H9 (cell line): ENCODE results near the gene EHD4. TPM values are rescaled to one million over a fixed set of nuclear protein-coding genes. Genes with fewer than 3 reads are reported as not detected.

Source experiments
- DNase-seq: peaks from one replicate; pipeline ENCODE4 v3.0.0-alpha.2; 2017
- H2AFZ ChIP-seq: one replicate; pipeline ENCODE4 v1.6.1; 2013; ENCODE audit warnings: mild to moderate bottlenecking, low read length, control low read depth, moderate library complexity
- H2AK5ac ChIP-seq: 2 replicates; pipeline ENCODE4 v1.6.1; 2013; ENCODE audit warnings: low read length, control low read depth, mixed read lengths; ENCODE audit not compliant: insufficient read length
- H2BK120ac ChIP-seq: one replicate; pipeline ENCODE4 v1.6.1; 2013; ENCODE audit warnings: low read depth, mild to moderate bottlenecking, low read length, control low read depth, inconsistent platforms; ENCODE audit not compliant: poor library complexity, severe bottlenecking
- H2BK12ac ChIP-seq: 2 replicates; pipeline ENCODE4 v1.6.1; 2013; ENCODE audit warnings: low read length, control low read depth, mixed read lengths, low read depth; ENCODE audit not compliant: insufficient read length
- H2BK15ac ChIP-seq: 2 replicates; pipeline ENCODE4 v1.6.1; 2013; ENCODE audit warnings: low read depth, low read length, control low read depth
- H2BK20ac ChIP-seq: one replicate; pipeline ENCODE4 v1.6.1; 2013; ENCODE audit warnings: low read depth, mild to moderate bottlenecking, low read length, control low read depth, inconsistent platforms; ENCODE audit not compliant: poor library complexity, severe bottlenecking
- H2BK5ac ChIP-seq: 2 replicates; pipeline ENCODE4 v1.6.1; 2013; ENCODE audit warnings: low read length, control low read depth, mixed read lengths; ENCODE audit not compliant: insufficient read length
- H3K14ac ChIP-seq: 2 replicates; pipeline ENCODE4 v1.6.1; 2013; ENCODE audit warnings: low read length, control low read depth; ENCODE audit not compliant: insufficient read depth
- H3K18ac ChIP-seq: 2 replicates; pipeline ENCODE4 v1.6.1; 2013; ENCODE audit warnings: low read depth, mild to moderate bottlenecking, mixed read lengths, low read length, control low read depth; ENCODE audit not compliant: insufficient read length
- H3K23ac ChIP-seq: 2 replicates; pipeline ENCODE4 v1.6.1; 2013; ENCODE audit warnings: low read length, control low read depth, mixed read lengths, low read depth; ENCODE audit not compliant: insufficient read length
- H3K23me2 ChIP-seq: 2 replicates; pipeline ENCODE4 v1.6.1; 2013; ENCODE audit warnings: low read depth, mild to moderate bottlenecking, mixed read lengths, low read length, control low read depth; ENCODE audit not compliant: insufficient read length, poor library complexity, severe bottlenecking
- H3K27ac ChIP-seq: 2 replicates; pipeline ENCODE4 v1.5.1; 2013; ENCODE audit warnings: low read length, control low read depth, mixed read lengths, low read depth; ENCODE audit not compliant: insufficient read length
- H3K27me3 ChIP-seq: 2 replicates; pipeline ENCODE4 v1.6.1; 2013; ENCODE audit warnings: low read length, control low read depth, inconsistent platforms; ENCODE audit not compliant: insufficient read depth
- H3K4ac ChIP-seq: 2 replicates; pipeline ENCODE4 v1.6.1; 2013; ENCODE audit warnings: low read depth, mild to moderate bottlenecking, control low read depth, inconsistent platforms, low read length, moderate library complexity
- H3K4me1 ChIP-seq: 2 replicates; pipeline ENCODE4 v1.6.1; 2013; ENCODE audit warnings: low read length, control low read depth, inconsistent platforms; ENCODE audit not compliant: insufficient read depth
- H3K4me2 ChIP-seq: 2 replicates; pipeline ENCODE4 v1.6.1; 2013; ENCODE audit warnings: low read length, control low read depth, mixed read lengths; ENCODE audit not compliant: insufficient read length, insufficient read depth
- H3K56ac ChIP-seq: 2 replicates; pipeline ENCODE4 v1.6.1; 2013; ENCODE audit warnings: low read depth, mild to moderate bottlenecking, mixed read lengths, low read length, control low read depth; ENCODE audit not compliant: insufficient read length
- H3K79me1 ChIP-seq: 2 replicates; pipeline ENCODE4 v1.6.1; 2013; ENCODE audit warnings: low read depth, mild to moderate bottlenecking, moderate library complexity, low read length, control low read depth, inconsistent platforms; ENCODE audit not compliant: insufficient read depth, poor library complexity, severe bottlenecking
- H3K79me2 ChIP-seq: 2 replicates; pipeline ENCODE4 v1.6.1; 2013; ENCODE audit warnings: low read length, control low read depth, inconsistent platforms; ENCODE audit not compliant: insufficient read depth
- H3K9ac ChIP-seq: 2 replicates; pipeline ENCODE4 v1.6.1; 2013; ENCODE audit warnings: low read length, control low read depth, mixed read lengths; ENCODE audit not compliant: insufficient read length; ENCODE audit errors: extremely low read depth
- H3K9me3 ChIP-seq: one replicate; pipeline ENCODE4 v1.6.1; 2013; ENCODE audit warnings: low read depth, low read length, inconsistent platforms; ENCODE audit not compliant: control insufficient read depth
- H3T11ph ChIP-seq: one replicate; pipeline ENCODE4 v1.6.1; 2013; ENCODE audit warnings: mild to moderate bottlenecking, low read length, control low read depth, inconsistent platforms
- H4K20me1 ChIP-seq: one replicate; pipeline ENCODE4 v1.6.1; 2013; ENCODE audit not compliant: control insufficient read depth, insufficient read length, insufficient read depth
- H4K5ac ChIP-seq: 2 replicates; pipeline ENCODE4 v1.6.1; 2013; ENCODE audit warnings: low read depth, mild to moderate bottlenecking, mixed read lengths, low read length, control low read depth; ENCODE audit not compliant: insufficient read length
- H4K8ac ChIP-seq: replicated peaks from 2 replicates; pipeline ENCODE4 v1.6.1; 2013; ENCODE audit warnings: low read length, control low read depth, mixed read lengths, low read depth; ENCODE audit not compliant: insufficient read length
- H4K91ac ChIP-seq: 2 replicates; pipeline ENCODE4 v1.6.1; 2013; ENCODE audit warnings: low read depth, mild to moderate bottlenecking, moderate library complexity, mixed read lengths, low read length, control low read depth; ENCODE audit not compliant: insufficient read length
- H3K27ac Mint-ChIP-seq, 3 experiments: 2 replicates in 2 of 3; 3 replicates in 1 of 3; pipeline ENCODE4 v1.8.0; 2020 to 2021; ENCODE audit warnings: mixed read lengths in 3 of 3, mild to moderate bottlenecking in 1 of 3, moderate library complexity in 1 of 3
- H3K27me3 Mint-ChIP-seq: 2 replicates; pipeline ENCODE4 v1.8.0; 2021; ENCODE audit warnings: low read depth, mild to moderate bottlenecking, moderate library complexity, mixed read lengths
- H3K36me3 Mint-ChIP-seq, 3 experiments: 2 replicates in 2 of 3; 3 replicates in 1 of 3; pipeline ENCODE4 v1.8.0; 2020 to 2021; ENCODE audit warnings: low read depth in 3 of 3, mixed read lengths in 3 of 3; ENCODE audit not compliant: insufficient read depth in 1 of 3
- H3K4me1 Mint-ChIP-seq, 2 experiments: 2 replicates each; pipeline ENCODE4 v1.8.0; 2020; ENCODE audit warnings: mixed read lengths in 2 of 2
- H3K4me3 Mint-ChIP-seq, 2 experiments: 2 replicates in 1 of 2; 3 replicates in 1 of 2; pipeline ENCODE4 v1.8.0; 2020 to 2021; ENCODE audit warnings: mild to moderate bottlenecking in 2 of 2, mixed read lengths in 2 of 2, moderate library complexity in 1 of 2
- H3K9me3 Mint-ChIP-seq, 2 experiments: 2 replicates in 1 of 2; 3 replicates in 1 of 2; pipeline ENCODE4 v1.8.0; 2020; ENCODE audit warnings: mild to moderate bottlenecking in 2 of 2, mixed read lengths in 2 of 2, moderate library complexity in 1 of 2
- CTCF ChIP-seq: fragments of 200-600 bp; sonication (generic); conservative IDR thresholded peaks from 3 replicates; pipeline ENCODE4 v1.8.0; 2021; ENCODE audit warnings: antibody characterized with exemption, mild to moderate bottlenecking
- WGBS: extraction: QIAGEN DNeasy Blood & Tissue Kit; methylation state at CpG from one replicate; pipeline ENCODE4 v1.1.7; 2013; ENCODE audit warnings: missing lambda C conversion rate, low lambda C conversion rate, mixed read lengths; ENCODE audit not compliant: insufficient read length; ENCODE audit errors: extremely low coverage; 5-methylcytosine and 5-hydroxymethylcytosine counted together
- total RNA-seq: library from RNA; stranded (reverse); gene quantifications from 2 replicates; pipeline ENCODE4 v1.2.1, GENCODE V29; 2021

Gene EHD4
- total RNA-seq, 1 experiment from 2014 or later = 22.9 TPM

- no peaks in the 10 kb centered on the region for H3K23me2 ChIP-seq
- WGBS = no CpG with 5 or more reads among the region's 13 CpGs
- no peak overlapping the region for H4K91ac ChIP-seq
These were observed 24.7 kb upstream of the EHD4 start for GRCh38 chr15:41996921-41997592.

More at GRCh38 chr15:41996921-41997592, 24.7 kb upstream of the EHD4 start:
- no peak overlapping the region for H2BK20ac ChIP-seq
- H3K4ac ChIP-seq = no peak overlapping the region
- H2BK12ac ChIP-seq = no peak overlapping the region
- Mint-ChIP-seq H3K4me3 (no peak overlapping the region), H3K9me3 (no peaks in the 10 kb centered on the region), H3K36me3 (no peaks in the 10 kb centered on the region), H3K4me1 (peaks cover 0 to 9% of the 10 kb centered on the region in 2 experiments; a peak in 2 of 4 replicates), H3K27me3 (peaks cover 6% of the 10 kb centered on the region; the same call in 1 of the 2 replicates), H3K27ac (peak overlapping the region in 1 of 3 experiments; percentile 63; a peak in 1 of 7 replicates)
- no peak overlapping the region for H2AK5ac ChIP-seq
- DNase-seq = no peak
- H3K27me3 ChIP-seq = no peaks in the 10 kb centered on the region
- H4K20me1 ChIP-seq = no peaks in the 10 kb centered on the region
- no peak overlapping the region for H3T11ph ChIP-seq
- no peaks in the 10 kb centered on the region for H3K79me2 ChIP-seq
- H2BK15ac ChIP-seq = no peak overlapping the region
- H4K5ac ChIP-seq = no peak overlapping the region
- H3K14ac ChIP-seq = no peak overlapping the region
- no peak overlapping the region for H4K8ac ChIP-seq
- TF ChIP-seq CTCF = no peak
- no peaks in the 10 kb centered on the region for H3K4me1 ChIP-seq
- H3K23ac ChIP-seq = no peak overlapping the region
- H3K18ac ChIP-seq = no peak overlapping the region
- H3K56ac ChIP-seq = no peak overlapping the region
- no peaks in the 10 kb centered on the region for H3K9me3 ChIP-seq
- H3K4me2 ChIP-seq = no peak overlapping the region
- no peak overlapping the region for H2BK5ac ChIP-seq
- H3K79me1 ChIP-seq = no peaks in the 10 kb centered on the region
- H3K27ac ChIP-seq = no peak overlapping the region
- H2BK120ac ChIP-seq = no peak overlapping the region
- H2AFZ ChIP-seq = no peak overlapping the region
- no peak overlapping the region for H3K9ac ChIP-seq
